Gastrocnemius medialis (tissue), 4 donors: Measurements from ENCODE around the gene SPAG6.

Experiments
- POLR2A ChIP-seq, 2 donors: fragments of 450-650 bp; IDR thresholded peaks; one replicate each; pipeline ENCODE4 v1.6.1; 2017; ENCODE audit warnings: antibody characterized with exemption in 2 of 2, mild to moderate bottlenecking in 2 of 2, moderate library complexity in 2 of 2
- TF ChIP-seq, protein P1 (sequence below), 5 experiments: fragments of 450-650 bp in 3 of 5; fragments of 200-600 bp in 2 of 5; sonication (generic) in 2 of 5; IDR thresholded peaks in 4 of 5; conservative IDR thresholded peaks in 1 of 5; 1 replicate in 4 of 5; 2 replicates in 1 of 5; pipeline ENCODE4 v1.5.1; 2016 to 2019; ENCODE audit warnings: antibody characterized with exemption in 5 of 5, mild to moderate bottlenecking in 3 of 5, moderate library complexity in 3 of 5

DNA sequence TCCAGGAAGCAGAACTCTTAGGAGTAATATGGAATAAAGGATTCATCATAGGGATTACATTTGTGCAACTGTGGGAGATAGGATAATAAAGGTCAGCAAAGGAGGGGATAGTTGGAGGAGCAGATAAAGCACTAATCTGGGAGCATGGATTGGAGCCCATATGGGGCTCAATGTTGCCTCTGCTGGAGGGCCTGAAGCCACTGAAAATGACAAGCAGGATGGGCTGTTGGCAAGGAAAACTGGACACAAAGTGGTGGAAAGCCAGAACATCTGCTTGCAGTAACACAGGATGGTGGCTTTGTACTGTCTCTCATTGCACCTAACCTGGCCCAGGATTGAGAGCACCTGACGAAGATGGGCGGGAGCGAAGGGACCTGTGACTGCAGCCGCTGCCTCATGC, 44.1 kb upstream of the SPAG6 start:
- TF ChIP-seq, protein P1, sequence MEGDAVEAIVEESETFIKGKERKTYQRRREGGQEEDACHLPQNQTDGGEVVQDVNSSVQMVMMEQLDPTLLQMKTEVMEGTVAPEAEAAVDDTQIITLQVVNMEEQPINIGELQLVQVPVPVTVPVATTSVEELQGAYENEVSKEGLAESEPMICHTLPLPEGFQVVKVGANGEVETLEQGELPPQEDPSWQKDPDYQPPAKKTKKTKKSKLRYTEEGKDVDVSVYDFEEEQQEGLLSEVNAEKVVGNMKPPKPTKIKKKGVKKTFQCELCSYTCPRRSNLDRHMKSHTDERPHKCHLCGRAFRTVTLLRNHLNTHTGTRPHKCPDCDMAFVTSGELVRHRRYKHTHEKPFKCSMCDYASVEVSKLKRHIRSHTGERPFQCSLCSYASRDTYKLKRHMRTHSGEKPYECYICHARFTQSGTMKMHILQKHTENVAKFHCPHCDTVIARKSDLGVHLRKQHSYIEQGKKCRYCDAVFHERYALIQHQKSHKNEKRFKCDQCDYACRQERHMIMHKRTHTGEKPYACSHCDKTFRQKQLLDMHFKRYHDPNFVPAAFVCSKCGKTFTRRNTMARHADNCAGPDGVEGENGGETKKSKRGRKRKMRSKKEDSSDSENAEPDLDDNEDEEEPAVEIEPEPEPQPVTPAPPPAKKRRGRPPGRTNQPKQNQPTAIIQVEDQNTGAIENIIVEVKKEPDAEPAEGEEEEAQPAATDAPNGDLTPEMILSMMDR (IDR thresholded peaks at IDR 0.05 in 4 of 5, conservative IDR thresholded peaks at IDR 0.05 in 1 of 5) = no peak
- no peak for TF ChIP-seq POLR2A (IDR thresholded peaks at IDR 0.05)
